Thoracic aorta (tissue), 2 donors: ENCODE data around the gene C1GALT1. TPM values are rescaled to one million over a fixed set of nuclear protein-coding genes. Genes with fewer than 3 reads are reported as not detected.
"Not testable (repeated sequence)": the region's sequence is repeated elsewhere in the genome, so short reads cannot be mapped to it uniquely, and the experiment has no call there.

ENCODE experiments used
- ATAC-seq: fragments of 150-250 bp; one replicate; pipeline ENCODE4 v1.8.0; 2017; ENCODE audit warnings: low read depth; ENCODE audit not compliant: insufficient number of reproducible peaks, low FRiP score
- DNase-seq: peaks from one replicate; pipeline ENCODE4 v3.0.0-alpha.2; 2020; ENCODE audit warnings: low spot score
- H3K27ac ChIP-seq, 2 donors: fragments of 200-600 bp; sonication (generic); 1 replicate in 1 of 2; 2 replicates in 1 of 2; pipeline ENCODE4 v1.5.1; 2016; ENCODE audit warnings: mild to moderate bottlenecking in 2 of 2, moderate library complexity in 2 of 2
- H3K27me3 ChIP-seq: fragments of 200-600 bp; sonication (generic); replicated peaks from 2 replicates; pipeline ENCODE4 v1.6.0; 2016; ENCODE audit warnings: mild to moderate bottlenecking; ENCODE audit not compliant: insufficient read depth
- H3K36me3 ChIP-seq: fragments of 200-600 bp; sonication (generic); one replicate; pipeline ENCODE4 v1.5.1; 2016
- H3K4me1 ChIP-seq, 2 donors: fragments of 200-600 bp; sonication (generic); 1 replicate in 1 of 2; 2 replicates in 1 of 2; pipeline versions ENCODE4 v1.5.1 to v1.6.0; 2016; ENCODE audit warnings: low read depth in 2 of 2, mild to moderate bottlenecking in 1 of 2; ENCODE audit not compliant: control insufficient read depth in 1 of 2
- H3K4me3 ChIP-seq: fragments of 200-600 bp; sonication (generic); 2 replicates; pipeline ENCODE4 v1.5.1; 2016; ENCODE audit warnings: mild to moderate bottlenecking
- H3K9me3 ChIP-seq: fragments of 200-600 bp; sonication (generic); 2 replicates; pipeline ENCODE4 v1.5.1; 2016
- total RNA-seq, 2 donors: library from RNA; depleted of rRNA; stranded (reverse); fragments of >200 nt; gene quantifications; one replicate each; pipeline versions ENCODE4 v1.1.0 to v1.2.3, GENCODE V29; 2016
- TF ChIP-seq, protein P1 (sequence below): fragments of 200-600 bp; sonication (generic); IDR thresholded peaks from one replicate; pipeline ENCODE4 v1.5.1; 2019; ENCODE audit warnings: antibody characterized with exemption

Gene C1GALT1
- total RNA-seq, 2 donors from 2014 or later: 9.3 to 42.3 TPM

DNA sequence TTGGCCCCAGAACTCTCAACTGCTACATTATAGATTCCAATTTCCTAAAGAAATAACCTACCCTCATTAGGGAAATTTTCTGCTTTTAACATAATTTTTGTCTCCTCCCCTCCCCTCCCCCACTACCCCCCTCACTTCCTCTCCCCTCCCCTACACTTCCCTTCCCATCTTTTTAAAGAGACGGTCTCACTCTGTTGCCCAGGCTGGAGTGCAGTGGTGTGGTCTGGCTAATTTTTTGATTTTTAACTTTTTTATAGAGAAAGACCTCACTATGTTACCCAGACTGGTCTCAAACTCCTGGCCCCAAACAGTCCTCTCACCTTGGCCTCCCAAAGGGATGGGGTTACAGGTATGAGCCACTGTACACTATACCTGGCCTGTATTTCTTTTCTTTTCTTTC, 30.5 kb upstream of the C1GALT1 start:
- H3K4me3 ChIP-seq: no peak overlapping the region
- no peak overlapping the region for H3K27ac ChIP-seq
- ATAC-seq: no peak
- H3K4me1 ChIP-seq: no peaks in the 10 kb centered on the region
- H3K27me3 ChIP-seq: no peaks in the 10 kb centered on the region
- H3K9me3 ChIP-seq: no peaks in the 10 kb centered on the region
- TF ChIP-seq, protein P1, sequence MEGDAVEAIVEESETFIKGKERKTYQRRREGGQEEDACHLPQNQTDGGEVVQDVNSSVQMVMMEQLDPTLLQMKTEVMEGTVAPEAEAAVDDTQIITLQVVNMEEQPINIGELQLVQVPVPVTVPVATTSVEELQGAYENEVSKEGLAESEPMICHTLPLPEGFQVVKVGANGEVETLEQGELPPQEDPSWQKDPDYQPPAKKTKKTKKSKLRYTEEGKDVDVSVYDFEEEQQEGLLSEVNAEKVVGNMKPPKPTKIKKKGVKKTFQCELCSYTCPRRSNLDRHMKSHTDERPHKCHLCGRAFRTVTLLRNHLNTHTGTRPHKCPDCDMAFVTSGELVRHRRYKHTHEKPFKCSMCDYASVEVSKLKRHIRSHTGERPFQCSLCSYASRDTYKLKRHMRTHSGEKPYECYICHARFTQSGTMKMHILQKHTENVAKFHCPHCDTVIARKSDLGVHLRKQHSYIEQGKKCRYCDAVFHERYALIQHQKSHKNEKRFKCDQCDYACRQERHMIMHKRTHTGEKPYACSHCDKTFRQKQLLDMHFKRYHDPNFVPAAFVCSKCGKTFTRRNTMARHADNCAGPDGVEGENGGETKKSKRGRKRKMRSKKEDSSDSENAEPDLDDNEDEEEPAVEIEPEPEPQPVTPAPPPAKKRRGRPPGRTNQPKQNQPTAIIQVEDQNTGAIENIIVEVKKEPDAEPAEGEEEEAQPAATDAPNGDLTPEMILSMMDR: no peak
- no peak for DNase-seq
- H3K36me3 ChIP-seq: no peaks in the 10 kb centered on the region

DNA sequence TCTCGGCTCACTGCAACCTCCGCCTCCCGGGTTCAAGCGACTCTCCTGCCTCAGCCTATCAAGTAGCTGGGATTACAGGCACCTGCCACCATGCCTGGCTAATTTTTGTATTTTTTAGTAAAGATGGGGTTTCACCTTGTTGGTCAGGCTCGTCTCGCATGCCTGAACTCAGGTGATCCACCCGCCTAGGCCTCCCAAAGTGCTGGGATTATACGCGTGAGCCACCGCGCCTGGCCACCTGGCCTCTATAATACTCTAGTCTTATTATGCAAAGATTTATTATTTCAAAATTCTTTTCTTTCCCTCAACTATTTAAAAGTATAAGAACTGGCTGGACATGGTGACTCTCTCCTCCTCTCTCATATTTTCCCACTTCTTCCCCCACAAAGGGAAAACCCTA, 30.0 kb upstream of the C1GALT1 start:
- no peak for DNase-seq
- Histone ChIP-seq H3K9me3 (no peaks in the 10 kb centered on the region), H3K27me3 (no peaks in the 10 kb centered on the region), H3K4me3 (no peak overlapping the region), H3K4me1 (no peaks in the 10 kb centered on the region), H3K27ac (no peak overlapping the region), H3K36me3 (no peaks in the 10 kb centered on the region)
- ATAC-seq: no peak
- TF ChIP-seq, protein P1: no peak

DNA sequence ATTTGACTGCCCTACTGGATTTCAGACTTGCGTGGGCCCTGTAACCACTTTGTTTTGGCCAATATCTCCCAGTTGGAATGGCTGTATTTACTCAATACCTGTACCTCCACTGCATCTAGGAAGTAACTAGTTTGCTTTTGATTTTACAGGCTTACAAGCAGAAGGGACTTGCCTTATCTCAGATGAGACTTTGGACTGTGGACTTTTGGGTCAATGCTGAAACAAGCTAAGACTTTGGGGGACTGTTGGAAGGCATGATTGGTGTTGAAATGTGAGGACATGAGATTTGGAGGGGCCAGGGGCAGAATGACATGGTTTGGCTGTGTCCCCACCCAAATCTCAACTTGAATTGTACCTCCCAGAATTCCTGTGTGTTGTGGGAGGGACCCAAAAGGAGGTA, 28.0 kb upstream of the C1GALT1 start:
- not testable (repeated sequence) for H3K36me3 ChIP-seq, DNase-seq, ATAC-seq, H3K4me1 ChIP-seq, H3K4me3 ChIP-seq, H3K27me3 ChIP-seq, H3K9me3 ChIP-seq, H3K27ac ChIP-seq

DNA sequence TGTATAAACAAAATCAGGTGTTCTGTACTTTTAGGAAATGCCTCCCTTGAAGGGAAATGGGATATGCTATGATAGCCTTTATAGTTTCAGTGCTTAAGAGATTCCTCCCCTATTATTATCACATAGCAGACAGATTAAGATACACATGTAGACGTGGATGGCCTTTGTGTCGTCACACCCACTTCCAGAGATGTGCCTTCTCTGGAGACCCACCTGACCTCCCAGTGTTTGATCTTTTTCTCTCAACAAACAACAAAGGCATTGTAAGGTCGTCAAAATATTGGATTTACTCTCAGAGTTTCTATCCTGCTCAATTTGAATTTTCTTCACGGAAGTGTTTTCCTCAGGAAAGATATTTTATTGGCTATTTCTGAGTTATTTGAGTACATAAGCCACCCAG, 25.7 kb upstream of the C1GALT1 start:
- Histone ChIP-seq H3K9me3 (no peaks in the 10 kb centered on the region), H3K36me3 (no peaks in the 10 kb centered on the region), H3K4me1 (peaks cover 0 to 5% of the 10 kb centered on the region in 2 donors), H3K4me3 (no peak overlapping the region), H3K27me3 (no peaks in the 10 kb centered on the region), H3K27ac (no peak overlapping the region)
- TF ChIP-seq, protein P1: no peak
- DNase-seq (no peak), ATAC-seq (no peak)

DNA sequence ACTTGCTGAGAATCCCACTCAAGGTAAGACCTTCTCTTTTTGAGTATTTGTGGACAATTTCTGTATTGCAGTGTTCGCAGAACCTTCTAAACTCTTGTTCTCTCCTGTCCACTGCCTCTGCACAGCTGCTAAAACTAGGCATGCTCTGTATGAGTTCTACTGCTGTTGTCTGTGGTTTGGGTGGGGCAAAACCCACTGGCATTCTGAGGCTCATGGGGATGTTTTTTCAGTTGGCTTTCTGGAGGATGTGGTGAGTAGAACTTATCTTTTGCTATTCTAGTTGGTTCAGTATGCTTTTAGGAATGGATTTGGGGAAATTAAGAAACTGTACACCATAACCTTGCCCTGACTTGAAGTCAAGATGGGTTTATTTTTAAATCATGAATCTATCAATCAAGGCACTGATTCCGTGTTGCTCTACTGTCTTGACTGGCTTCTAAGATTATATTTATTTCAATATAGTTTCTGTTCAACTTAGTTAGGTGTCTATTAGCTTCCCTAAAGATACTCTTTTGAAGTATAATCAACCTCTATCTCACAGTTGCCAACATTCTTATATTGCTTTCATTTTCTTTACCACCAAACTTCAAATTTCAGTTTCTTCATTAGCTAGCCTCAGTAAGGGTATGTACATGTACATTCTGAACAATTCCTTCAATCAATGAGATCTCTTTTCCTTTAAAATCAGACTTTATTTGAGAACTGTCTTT, 25.0 kb upstream of the C1GALT1 start:
- no peak overlapping the region for H3K4me3 ChIP-seq

More for the DNA sequence above, 25.0 kb upstream of the C1GALT1 start:
- no peaks in the 10 kb centered on the region for H3K9me3 ChIP-seq
- no peak for ATAC-seq
- H3K36me3 ChIP-seq: no peaks in the 10 kb centered on the region
- H3K4me1 ChIP-seq: peaks cover 0 to 5% of the 10 kb centered on the region in 2 donors
- TF ChIP-seq, protein P1: no peak
- no peak for DNase-seq
- no peak overlapping the region for H3K27ac ChIP-seq
- no peaks in the 10 kb centered on the region for H3K27me3 ChIP-seq
